ENCODE results near the gene ZG16B.

ZG16B gene

GRCh38 chr16:2865651-2866050 is 35.5 kb downstream of the ZG16B start:
- no peak for DNase-seq (ENCODE audit: low read depth in 1 of 2, low spot score in 1 of 2)

GRCh38 chr16:2866431-2866830 is 36.3 kb downstream of the ZG16B start:
- no peak for DNase-seq (ENCODE audit: low read depth in 1 of 2, low spot score in 1 of 2)

- DNase-seq (ENCODE audit: low read depth in 1 of 2, low spot score in 1 of 2) = no peak
Measured at GRCh38 chr16:2867661-2867986, 37.5 kb downstream of the ZG16B start.

GRCh38 chr16:2867987-2868789 is 38.1 kb downstream of the ZG16B start:
- peak; percentile 95 to 96 for DNase-seq (ENCODE audit: low read depth in 1 of 2, low spot score in 1 of 2)

- no peak for DNase-seq (ENCODE audit: low read depth in 1 of 2, low spot score in 1 of 2)
Measured at GRCh38 chr16:2871926-2872325, 41.8 kb downstream of the ZG16B start.

- DNase-seq (ENCODE audit: low read depth in 1 of 2, low spot score in 1 of 2) = no peak
Measured at GRCh38 chr16:2874032-2874911, 44.2 kb downstream of the ZG16B start.

- peak; percentile 33 to 58 for DNase-seq (ENCODE audit: low read depth in 1 of 2, low spot score in 1 of 2)
Measured at GRCh38 chr16:2874912-2875362, 44.8 kb downstream of the ZG16B start.

- no peak for DNase-seq (ENCODE audit: low read depth in 1 of 2, low spot score in 1 of 2)
Measured at GRCh38 chr16:2879854-2880508, 49.9 kb downstream of the ZG16B start.

All from activated CD4-positive, alpha-beta T cell treated with anti-CD3 and anti-CD28 coated beads, Interleukin-2, amount 50 U/mL, for 24 hours (primary cell).